ENCODE data around the gene L3MBTL2.

DNA sequence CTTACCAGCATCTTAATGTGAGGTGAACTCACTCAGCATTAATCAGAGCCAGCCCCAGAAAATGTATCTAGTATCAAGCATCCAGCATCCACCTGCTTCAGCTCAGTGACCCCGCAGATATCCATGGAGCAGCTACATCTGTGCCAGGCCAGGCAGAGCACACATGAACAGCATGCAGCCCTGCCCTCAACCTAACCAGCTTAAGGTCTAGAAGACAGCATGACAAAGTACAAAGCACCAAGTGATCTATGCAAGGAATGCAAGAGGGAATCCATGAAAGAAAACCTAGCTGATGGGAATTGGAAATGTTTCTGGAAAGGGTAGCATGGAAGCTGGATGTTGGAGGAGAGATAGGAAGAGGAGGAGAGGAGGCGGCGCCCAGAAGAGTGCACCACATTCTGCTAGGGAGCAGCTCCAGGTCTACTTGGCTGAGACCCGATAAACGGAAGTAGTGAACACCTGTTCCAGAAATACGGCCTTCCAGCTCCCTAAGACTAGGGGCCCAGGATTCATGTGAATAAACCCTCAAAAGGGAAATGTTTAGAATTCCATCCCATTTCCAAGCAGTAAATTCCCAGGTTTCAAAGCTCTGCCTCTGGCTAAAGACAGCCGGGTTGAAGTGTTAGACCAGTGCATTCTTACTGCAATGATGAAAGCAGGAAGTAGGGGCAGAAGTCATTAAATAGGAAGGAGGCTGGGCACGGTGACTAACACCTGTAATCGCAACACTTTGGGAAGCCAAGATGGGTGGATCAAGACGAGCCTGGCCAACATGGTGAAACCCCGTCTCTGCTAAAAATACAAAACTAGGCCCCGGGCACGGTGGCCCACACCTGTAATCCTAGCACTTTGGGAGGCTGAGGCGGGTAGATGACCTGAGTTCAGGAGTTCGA, 23.5 kb upstream of the L3MBTL2 start:
- TF ChIP-seq, protein P1, sequence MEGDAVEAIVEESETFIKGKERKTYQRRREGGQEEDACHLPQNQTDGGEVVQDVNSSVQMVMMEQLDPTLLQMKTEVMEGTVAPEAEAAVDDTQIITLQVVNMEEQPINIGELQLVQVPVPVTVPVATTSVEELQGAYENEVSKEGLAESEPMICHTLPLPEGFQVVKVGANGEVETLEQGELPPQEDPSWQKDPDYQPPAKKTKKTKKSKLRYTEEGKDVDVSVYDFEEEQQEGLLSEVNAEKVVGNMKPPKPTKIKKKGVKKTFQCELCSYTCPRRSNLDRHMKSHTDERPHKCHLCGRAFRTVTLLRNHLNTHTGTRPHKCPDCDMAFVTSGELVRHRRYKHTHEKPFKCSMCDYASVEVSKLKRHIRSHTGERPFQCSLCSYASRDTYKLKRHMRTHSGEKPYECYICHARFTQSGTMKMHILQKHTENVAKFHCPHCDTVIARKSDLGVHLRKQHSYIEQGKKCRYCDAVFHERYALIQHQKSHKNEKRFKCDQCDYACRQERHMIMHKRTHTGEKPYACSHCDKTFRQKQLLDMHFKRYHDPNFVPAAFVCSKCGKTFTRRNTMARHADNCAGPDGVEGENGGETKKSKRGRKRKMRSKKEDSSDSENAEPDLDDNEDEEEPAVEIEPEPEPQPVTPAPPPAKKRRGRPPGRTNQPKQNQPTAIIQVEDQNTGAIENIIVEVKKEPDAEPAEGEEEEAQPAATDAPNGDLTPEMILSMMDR (IDR thresholded peaks at IDR 0.05) = no peak
- TF ChIP-seq FOXP1 (CRISPR knock-in tag; IDR thresholded peaks at IDR 0.05; ENCODE audit: borderline replicate concordance) (0 out of 2 replicates have a peak, but pooled peaks have one; percentile 30), ZNF138 (CRISPR knock-in tag; conservative IDR thresholded peaks at IDR 0.05) (no peak)
- TF ChIP-seq, protein P2, sequence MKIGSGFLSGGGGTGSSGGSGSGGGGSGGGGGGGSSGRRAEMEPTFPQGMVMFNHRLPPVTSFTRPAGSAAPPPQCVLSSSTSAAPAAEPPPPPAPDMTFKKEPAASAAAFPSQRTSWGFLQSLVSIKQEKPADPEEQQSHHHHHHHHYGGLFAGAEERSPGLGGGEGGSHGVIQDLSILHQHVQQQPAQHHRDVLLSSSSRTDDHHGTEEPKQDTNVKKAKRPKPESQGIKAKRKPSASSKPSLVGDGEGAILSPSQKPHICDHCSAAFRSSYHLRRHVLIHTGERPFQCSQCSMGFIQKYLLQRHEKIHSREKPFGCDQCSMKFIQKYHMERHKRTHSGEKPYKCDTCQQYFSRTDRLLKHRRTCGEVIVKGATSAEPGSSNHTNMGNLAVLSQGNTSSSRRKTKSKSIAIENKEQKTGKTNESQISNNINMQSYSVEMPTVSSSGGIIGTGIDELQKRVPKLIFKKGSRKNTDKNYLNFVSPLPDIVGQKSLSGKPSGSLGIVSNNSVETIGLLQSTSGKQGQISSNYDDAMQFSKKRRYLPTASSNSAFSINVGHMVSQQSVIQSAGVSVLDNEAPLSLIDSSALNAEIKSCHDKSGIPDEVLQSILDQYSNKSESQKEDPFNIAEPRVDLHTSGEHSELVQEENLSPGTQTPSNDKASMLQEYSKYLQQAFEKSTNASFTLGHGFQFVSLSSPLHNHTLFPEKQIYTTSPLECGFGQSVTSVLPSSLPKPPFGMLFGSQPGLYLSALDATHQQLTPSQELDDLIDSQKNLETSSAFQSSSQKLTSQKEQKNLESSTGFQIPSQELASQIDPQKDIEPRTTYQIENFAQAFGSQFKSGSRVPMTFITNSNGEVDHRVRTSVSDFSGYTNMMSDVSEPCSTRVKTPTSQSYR (CRISPR knock-in tag; IDR thresholded peaks at IDR 0.05) = no peak
- TF ChIP-seq, protein P3, sequence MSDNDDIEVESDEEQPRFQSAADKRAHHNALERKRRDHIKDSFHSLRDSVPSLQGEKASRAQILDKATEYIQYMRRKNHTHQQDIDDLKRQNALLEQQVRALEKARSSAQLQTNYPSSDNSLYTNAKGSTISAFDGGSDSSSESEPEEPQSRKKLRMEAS (CRISPR knock-in tag; IDR thresholded peaks at IDR 0.05) = 0 out of 2 replicates have a peak, but pooled peaks have one; percentile 15
- TF ChIP-seq, protein P4, sequence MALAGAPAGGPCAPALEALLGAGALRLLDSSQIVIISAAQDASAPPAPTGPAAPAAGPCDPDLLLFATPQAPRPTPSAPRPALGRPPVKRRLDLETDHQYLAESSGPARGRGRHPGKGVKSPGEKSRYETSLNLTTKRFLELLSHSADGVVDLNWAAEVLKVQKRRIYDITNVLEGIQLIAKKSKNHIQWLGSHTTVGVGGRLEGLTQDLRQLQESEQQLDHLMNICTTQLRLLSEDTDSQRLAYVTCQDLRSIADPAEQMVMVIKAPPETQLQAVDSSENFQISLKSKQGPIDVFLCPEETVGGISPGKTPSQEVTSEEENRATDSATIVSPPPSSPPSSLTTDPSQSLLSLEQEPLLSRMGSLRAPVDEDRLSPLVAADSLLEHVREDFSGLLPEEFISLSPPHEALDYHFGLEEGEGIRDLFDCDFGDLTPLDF (CRISPR knock-in tag; IDR thresholded peaks at IDR 0.05) = no peak
